DND-41 (cell line): ENCODE measurements around the gene SERPINI1.

Source experiments
- CTCF ChIP-seq: IDR thresholded peaks from 2 replicates; pipeline ENCODE4 v1.5.1; 2012; ENCODE audit warnings: borderline replicate concordance, low read length, moderate library complexity, mild to moderate bottlenecking; ENCODE audit not compliant: poor library complexity, severe bottlenecking; ENCODE audit errors: extremely low read depth
- EZH2 ChIP-seq: IDR thresholded peaks from 3 replicates; pipeline ENCODE4 v1.6.1; 2012; ENCODE audit warnings: borderline replicate concordance, low read depth, mild to moderate bottlenecking, moderate library complexity, low read length, inconsistent platforms; ENCODE audit not compliant: severe bottlenecking

- TF ChIP-seq CTCF = no peak
- no peak for TF ChIP-seq EZH2
These were observed 3.0 kb upstream of the SERPINI1 start for GRCh38 chr3:167732313-167733065.
